IMR-90 (cell line): Measurements from ENCODE around the gene CDK5RAP2.

Source experiments
- CEBPB ChIP-seq: IDR thresholded peaks from 2 replicates; pipeline ENCODE4 v1.6.1; 2012; ENCODE audit warnings: low read depth, low read length, improper control_type of control experiment
- CHD1 ChIP-seq: IDR thresholded peaks from 2 replicates; pipeline ENCODE4 v1.6.1; 2012; ENCODE audit warnings: low read depth, low read length, improper control_type of control experiment
- FOS ChIP-seq: fragments of 150-350 bp; IDR thresholded peaks from 2 replicates; pipeline ENCODE4 v1.6.1; 2016; ENCODE audit warnings: low read depth, low read length
- MAFK ChIP-seq: IDR thresholded peaks from 2 replicates; pipeline ENCODE4 v1.6.1; 2012; ENCODE audit warnings: low read depth, low read length, improper control_type of control experiment
- MAZ ChIP-seq: IDR thresholded peaks from 2 replicates; pipeline ENCODE4 v1.6.1; 2012; ENCODE audit warnings: low read depth, mild to moderate bottlenecking, low read length, improper control_type of control experiment, moderate library complexity, borderline replicate concordance
- MXI1 ChIP-seq: IDR thresholded peaks from 2 replicates; pipeline ENCODE4 v1.6.1; 2012; ENCODE audit warnings: low read depth, mild to moderate bottlenecking, low read length, moderate library complexity, borderline replicate concordance
- POLR2A ChIP-seq: IDR thresholded peaks from 2 replicates; pipeline ENCODE4 v1.6.1; 2012; ENCODE audit warnings: mild to moderate bottlenecking, low read depth, low read length
- RAD21 ChIP-seq: IDR thresholded peaks from 2 replicates; pipeline ENCODE4 v1.6.1; 2012; ENCODE audit warnings: low read length, improper control_type of control experiment
- RCOR1 ChIP-seq: IDR thresholded peaks from 2 replicates; pipeline ENCODE4 v1.6.1; 2012; ENCODE audit warnings: mild to moderate bottlenecking, low read length, improper control_type of control experiment; ENCODE audit not compliant: insufficient replicate concordance
- SMC3 ChIP-seq: fragments of 150-350 bp; IDR thresholded peaks from 2 replicates; pipeline ENCODE4 v1.6.1; 2016; ENCODE audit warnings: low read depth, mild to moderate bottlenecking, antibody characterized with exemption, low read length, moderate library complexity
- TF ChIP-seq, protein P1 (sequence below): conservative IDR thresholded peaks from 2 replicates; pipeline ENCODE4 v1.5.1; 2012; ENCODE audit warnings: mild to moderate bottlenecking, low read depth, low read length, improper control_type of control experiment
- TF ChIP-seq, protein P2 (sequence below): fragments of 150-350 bp; IDR thresholded peaks from 2 replicates; pipeline ENCODE4 v1.6.1; 2016; ENCODE audit warnings: low read depth, mild to moderate bottlenecking, low read length, moderate library complexity, borderline replicate concordance

DNA sequence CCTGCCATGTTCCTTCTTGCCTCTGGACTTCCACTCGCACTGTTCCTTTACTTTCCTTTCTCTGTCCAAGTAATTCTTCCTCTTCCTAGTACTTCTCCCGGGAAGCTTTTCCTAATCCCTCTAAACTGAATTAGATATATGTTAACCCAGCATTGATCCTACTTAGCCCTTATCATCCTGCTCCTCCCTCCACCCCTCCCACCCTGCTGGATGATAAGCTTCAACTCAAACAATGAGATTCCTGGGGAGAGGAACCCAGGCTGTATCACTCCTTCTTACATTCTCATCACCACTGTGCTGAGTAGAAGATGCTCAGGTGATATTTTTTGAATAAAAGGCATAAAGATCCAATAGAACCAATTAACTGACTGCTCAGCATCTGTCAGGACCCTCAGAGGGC lies 45.7 kb downstream of the CDK5RAP2 start:
- no peak for TF ChIP-seq CEBPB
- TF ChIP-seq MXI1, result no peak
- TF ChIP-seq, protein P1, sequence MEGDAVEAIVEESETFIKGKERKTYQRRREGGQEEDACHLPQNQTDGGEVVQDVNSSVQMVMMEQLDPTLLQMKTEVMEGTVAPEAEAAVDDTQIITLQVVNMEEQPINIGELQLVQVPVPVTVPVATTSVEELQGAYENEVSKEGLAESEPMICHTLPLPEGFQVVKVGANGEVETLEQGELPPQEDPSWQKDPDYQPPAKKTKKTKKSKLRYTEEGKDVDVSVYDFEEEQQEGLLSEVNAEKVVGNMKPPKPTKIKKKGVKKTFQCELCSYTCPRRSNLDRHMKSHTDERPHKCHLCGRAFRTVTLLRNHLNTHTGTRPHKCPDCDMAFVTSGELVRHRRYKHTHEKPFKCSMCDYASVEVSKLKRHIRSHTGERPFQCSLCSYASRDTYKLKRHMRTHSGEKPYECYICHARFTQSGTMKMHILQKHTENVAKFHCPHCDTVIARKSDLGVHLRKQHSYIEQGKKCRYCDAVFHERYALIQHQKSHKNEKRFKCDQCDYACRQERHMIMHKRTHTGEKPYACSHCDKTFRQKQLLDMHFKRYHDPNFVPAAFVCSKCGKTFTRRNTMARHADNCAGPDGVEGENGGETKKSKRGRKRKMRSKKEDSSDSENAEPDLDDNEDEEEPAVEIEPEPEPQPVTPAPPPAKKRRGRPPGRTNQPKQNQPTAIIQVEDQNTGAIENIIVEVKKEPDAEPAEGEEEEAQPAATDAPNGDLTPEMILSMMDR, result no peak
- no peak for TF ChIP-seq FOS
- TF ChIP-seq SMC3, result no peak
- no peak for TF ChIP-seq POLR2A
- no peak for TF ChIP-seq CHD1
- TF ChIP-seq, protein P2, sequence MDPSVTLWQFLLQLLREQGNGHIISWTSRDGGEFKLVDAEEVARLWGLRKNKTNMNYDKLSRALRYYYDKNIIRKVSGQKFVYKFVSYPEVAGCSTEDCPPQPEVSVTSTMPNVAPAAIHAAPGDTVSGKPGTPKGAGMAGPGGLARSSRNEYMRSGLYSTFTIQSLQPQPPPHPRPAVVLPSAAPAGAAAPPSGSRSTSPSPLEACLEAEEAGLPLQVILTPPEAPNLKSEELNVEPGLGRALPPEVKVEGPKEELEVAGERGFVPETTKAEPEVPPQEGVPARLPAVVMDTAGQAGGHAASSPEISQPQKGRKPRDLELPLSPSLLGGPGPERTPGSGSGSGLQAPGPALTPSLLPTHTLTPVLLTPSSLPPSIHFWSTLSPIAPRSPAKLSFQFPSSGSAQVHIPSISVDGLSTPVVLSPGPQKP, result no peak
- no peak for TF ChIP-seq MAZ
- no peak for TF ChIP-seq MAFK
- no peak for TF ChIP-seq RAD21
- TF ChIP-seq RCOR1, result no peak
